Measurements from ENCODE around the gene KRT76.

The KRT76 gene

GRCh38 chr12:52726451-52726850, 50.7 kb downstream of the KRT76 start:
- no peak for DNase-seq (ENCODE audit: low spot score)
- no peak for TF ChIP-seq CTCF (IDR thresholded peaks at IDR 0.05; ENCODE audit: extremely low read depth, missing control alignments)

GRCh38 chr12:52724384-52724783, 52.8 kb downstream of the KRT76 start:
- no peak for TF ChIP-seq CTCF (IDR thresholded peaks at IDR 0.05; ENCODE audit: extremely low read depth, missing control alignments)
- DNase-seq (ENCODE audit: low spot score): no peak

GRCh38 chr12:52722680-52723079, 54.5 kb downstream of the KRT76 start:
- no peak for DNase-seq (ENCODE audit: low spot score)
- no peak for TF ChIP-seq CTCF (IDR thresholded peaks at IDR 0.05; ENCODE audit: extremely low read depth, missing control alignments)

GRCh38 chr12:52721838-52722470, 55.2 kb downstream of the KRT76 start:
- no peak for DNase-seq (ENCODE audit: low spot score)
- TF ChIP-seq CTCF (IDR thresholded peaks at IDR 0.05; ENCODE audit: extremely low read depth, missing control alignments): no peak

- TF ChIP-seq CTCF (IDR thresholded peaks at IDR 0.05; ENCODE audit: extremely low read depth, missing control alignments): no peak
- DNase-seq (ENCODE audit: low spot score): no peak
Observed at GRCh38 chr12:52720365-52720886, 56.7 kb downstream of the KRT76 start.
